GM12864 (cell line): ENCODE measurements around the gene SLC19A1.

Experiments
- DNase-seq: peaks from one replicate; pipeline ENCODE4 v3.0.0-alpha.2; 2011; ENCODE audit warnings: low read depth
- H3K4me3 ChIP-seq: 2 replicates; pipeline ENCODE4 v1.5.1; 2011; ENCODE audit warnings: mild to moderate bottlenecking, low read depth, low read length, control low read depth
- CTCF ChIP-seq: IDR thresholded peaks from 2 replicates; pipeline ENCODE4 v1.5.1; 2011; ENCODE audit warnings: low read depth, mild to moderate bottlenecking, moderate library complexity, low read length, control low read depth, inconsistent platforms; ENCODE audit errors: missing control alignments

Gene SLC19A1

GRCh38 chr21:45542667-45543370 lies 579 bp upstream of the SLC19A1 start:
- peak overlapping the region; percentile 69 for H3K4me3 ChIP-seq
- no peak for DNase-seq
- no peak for TF ChIP-seq CTCF

GRCh38 chr21:45541221-45542039 lies 810 bp downstream of the SLC19A1 start:
- TF ChIP-seq CTCF: no peak
- DNase-seq: no peak
- peak overlapping the region; percentile 69 for H3K4me3 ChIP-seq

- DNase-seq: no peak
- H3K4me3 ChIP-seq: peak overlapping the region; percentile 69
- no peak for TF ChIP-seq CTCF
Observed at GRCh38 chr21:45540601-45540970, 1.7 kb downstream of the SLC19A1 start.

GRCh38 chr21:45539796-45540600 lies 2.2 kb downstream of the SLC19A1 start:
- no peak for TF ChIP-seq CTCF
- no peak for DNase-seq
- H3K4me3 ChIP-seq: peak overlapping the region; percentile 69; the same call in 1 of the 2 replicates

- no peak for TF ChIP-seq CTCF
- no peak overlapping the region for H3K4me3 ChIP-seq
- DNase-seq: no peak
Observed at GRCh38 chr21:45539046-45539795, 3.0 kb downstream of the SLC19A1 start.

GRCh38 chr21:45538381-45539045 lies 3.7 kb downstream of the SLC19A1 start:
- no peak for TF ChIP-seq CTCF
- no peak for DNase-seq
- H3K4me3 ChIP-seq: no peak overlapping the region
